Ishikawa (cell line): ENCODE measurements around the gene ZNF672.

ENCODE experiments used
- CEBPB ChIP-seq: IDR thresholded peaks from 2 replicates; pipeline ENCODE4 v1.6.1; 2012
- EP300 ChIP-seq: IDR thresholded peaks from 2 replicates; pipeline ENCODE4 v1.6.1; 2012; ENCODE audit warnings: borderline replicate concordance
- FOXM1 ChIP-seq: IDR thresholded peaks from 2 replicates; pipeline ENCODE4 v1.6.1; 2012; ENCODE audit warnings: low read depth, borderline replicate concordance
- RAD21 ChIP-seq: IDR thresholded peaks from 2 replicates; pipeline ENCODE4 v1.6.1; 2012; ENCODE audit warnings: low read depth
- TAF1 ChIP-seq: IDR thresholded peaks from 2 replicates; pipeline ENCODE4 v1.6.1; 2012; ENCODE audit warnings: low read depth, mild to moderate bottlenecking
- ZBTB7A ChIP-seq: IDR thresholded peaks from 2 replicates; pipeline ENCODE4 v1.6.1; 2012; ENCODE audit warnings: low read depth
- TF ChIP-seq, protein P1 (sequence below): IDR thresholded peaks from 2 replicates; pipeline ENCODE4 v1.6.1; 2012; ENCODE audit warnings: low read depth, mild to moderate bottlenecking

DNA sequence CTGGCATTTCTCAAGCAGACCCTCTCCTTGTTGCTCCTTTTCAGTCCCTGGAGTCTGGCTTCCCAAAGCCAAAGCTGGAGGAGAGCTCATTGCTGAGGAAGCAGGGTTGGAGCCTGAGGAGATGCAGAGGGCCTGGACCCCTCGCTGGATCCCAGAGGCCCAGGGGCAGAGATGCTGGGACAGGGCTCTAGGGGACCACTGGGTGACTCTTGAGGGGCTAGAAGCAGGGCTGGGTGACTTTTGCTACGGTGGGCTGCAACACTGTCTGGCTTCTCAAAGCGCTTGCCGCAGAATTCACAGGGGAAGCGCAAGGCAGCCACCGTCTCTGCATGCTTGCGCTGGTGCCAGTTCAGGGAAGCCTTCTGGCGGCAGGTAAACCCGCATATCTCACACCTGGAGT lies 12.1 kb downstream of the ZNF672 start:
- TF ChIP-seq RAD21 (no peak), ZBTB7A (no peak), EP300 (no peak), CEBPB (no peak), FOXM1 (no peak), TAF1 (no peak)
- TF ChIP-seq, protein P1, sequence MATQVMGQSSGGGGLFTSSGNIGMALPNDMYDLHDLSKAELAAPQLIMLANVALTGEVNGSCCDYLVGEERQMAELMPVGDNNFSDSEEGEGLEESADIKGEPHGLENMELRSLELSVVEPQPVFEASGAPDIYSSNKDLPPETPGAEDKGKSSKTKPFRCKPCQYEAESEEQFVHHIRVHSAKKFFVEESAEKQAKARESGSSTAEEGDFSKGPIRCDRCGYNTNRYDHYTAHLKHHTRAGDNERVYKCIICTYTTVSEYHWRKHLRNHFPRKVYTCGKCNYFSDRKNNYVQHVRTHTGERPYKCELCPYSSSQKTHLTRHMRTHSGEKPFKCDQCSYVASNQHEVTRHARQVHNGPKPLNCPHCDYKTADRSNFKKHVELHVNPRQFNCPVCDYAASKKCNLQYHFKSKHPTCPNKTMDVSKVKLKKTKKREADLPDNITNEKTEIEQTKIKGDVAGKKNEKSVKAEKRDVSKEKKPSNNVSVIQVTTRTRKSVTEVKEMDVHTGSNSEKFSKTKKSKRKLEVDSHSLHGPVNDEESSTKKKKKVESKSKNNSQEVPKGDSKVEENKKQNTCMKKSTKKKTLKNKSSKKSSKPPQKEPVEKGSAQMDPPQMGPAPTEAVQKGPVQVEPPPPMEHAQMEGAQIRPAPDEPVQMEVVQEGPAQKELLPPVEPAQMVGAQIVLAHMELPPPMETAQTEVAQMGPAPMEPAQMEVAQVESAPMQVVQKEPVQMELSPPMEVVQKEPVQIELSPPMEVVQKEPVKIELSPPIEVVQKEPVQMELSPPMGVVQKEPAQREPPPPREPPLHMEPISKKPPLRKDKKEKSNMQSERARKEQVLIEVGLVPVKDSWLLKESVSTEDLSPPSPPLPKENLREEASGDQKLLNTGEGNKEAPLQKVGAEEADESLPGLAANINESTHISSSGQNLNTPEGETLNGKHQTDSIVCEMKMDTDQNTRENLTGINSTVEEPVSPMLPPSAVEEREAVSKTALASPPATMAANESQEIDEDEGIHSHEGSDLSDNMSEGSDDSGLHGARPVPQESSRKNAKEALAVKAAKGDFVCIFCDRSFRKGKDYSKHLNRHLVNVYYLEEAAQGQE, result no peak
